Testis (tissue), 5 donors: ENCODE measurements around the gene KRTAP5-7. TPM values are rescaled to one million over a fixed set of nuclear protein-coding genes. Genes with fewer than 3 reads are reported as not detected.
"Not testable (repeated sequence)": the region's sequence is repeated elsewhere in the genome, so short reads cannot be mapped to it uniquely, and the experiment has no call there.

ENCODE experiments used
- DNase-seq: peaks from one replicate; pipeline ENCODE4 v3.0.0-alpha.2; 2019
- H3K27ac ChIP-seq, 2 donors: fragments of 200-600 bp; sonication (generic); one replicate each; pipeline ENCODE4 v1.5.1; 2019
- H3K27me3 ChIP-seq: fragments of 200-600 bp; sonication (generic); one replicate; pipeline ENCODE4 v1.5.1; 2019
- H3K36me3 ChIP-seq: fragments of 200-600 bp; sonication (generic); one replicate; pipeline ENCODE4 v1.5.1; 2017; ENCODE audit warnings: low read depth; ENCODE audit errors: missing control alignments
- H3K4me1 ChIP-seq: fragments of 200-600 bp; sonication (generic); one replicate; pipeline ENCODE4 v1.5.1; 2019
- H3K4me3 ChIP-seq, 2 donors: fragments of 200-600 bp; sonication (generic); one replicate each; pipeline ENCODE4 v1.5.1; 2017 to 2019
- H3K9me3 ChIP-seq: fragments of 200-600 bp; sonication (generic); one replicate; pipeline ENCODE4 v1.5.1; 2017
- POLR2A ChIP-seq: fragments of 450-650 bp; IDR thresholded peaks from one replicate; pipeline ENCODE4 v1.6.1; 2017; ENCODE audit warnings: antibody characterized with exemption, mild to moderate bottlenecking, moderate library complexity
- WGBS, 2 donors: methylation state at CpG; one replicate each; pipeline ENCODE4 v1.1.5; 2018; 5-methylcytosine and 5-hydroxymethylcytosine counted together
- intact Hi-C: fragments of 100-400 bp; cut with DNase I; formaldehyde crosslinking; loops from one replicate; pipeline ENCODE4 v1.15.1; 2023; ENCODE audit warnings: low total_unique reads
- long read RNA-seq, 2 donors: transcript quantifications; one replicate each; lab custom pipeline, GENCODE V29; 2026
- polyA plus RNA-seq: library from polyadenylated mRNA; stranded (reverse); fragments of 350-450 nt; fragmentation: Illumina TruSeq; extraction: RNeasy Lipid Tissue Mini Kit (QIAGEN cat#74804); gene quantifications from one replicate; pipeline ENCODE4 v1.2.3, GENCODE V29; 2014; ENCODE audit warnings: low read depth, low replicate concordance; ENCODE audit not compliant: insufficient read depth
- total RNA-seq, 2 donors: library from RNA; depleted of rRNA; stranded (reverse); fragments of >200 nt; gene quantifications; one replicate each; pipeline ENCODE4 v1.2.3, GENCODE V29; 2016
- TF ChIP-seq, protein P1 (sequence below), 3 experiments: fragments of 450-650 bp in 2 of 3; fragments of 200-600 bp in 1 of 3; sonication (generic) in 1 of 3; IDR thresholded peaks; one replicate each; pipeline ENCODE4 v1.5.1; 2016 to 2019; ENCODE audit warnings: antibody characterized with exemption in 3 of 3, mild to moderate bottlenecking in 2 of 3, moderate library complexity in 1 of 3

KRTAP5-7 gene, protein sequence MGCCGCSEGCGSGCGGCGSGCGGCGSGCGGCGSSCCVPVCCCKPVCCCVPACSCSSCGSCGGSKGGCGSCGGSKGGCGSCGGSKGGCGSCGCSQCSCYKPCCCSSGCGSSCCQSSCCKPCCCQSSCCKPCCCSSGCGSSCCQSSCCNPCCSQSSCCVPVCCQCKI
- total RNA-seq, result 1 to 10 TPM in 1 of 2 donors, under 1 TPM in 1; 0.94 to 1.7 TPM
- 1.7 TPM for polyA plus RNA-seq
- long read RNA-seq, donor 1, result 0 reads
- long read RNA-seq, donor 2, result 0 reads

- DNase-seq, H3K27me3 ChIP-seq, H3K9me3 ChIP-seq, intact Hi-C loops, H3K4me1 ChIP-seq, H3K36me3 ChIP-seq, H3K4me3 ChIP-seq, H3K27ac ChIP-seq: not testable (repeated sequence)
- WGBS, 2 donors, result 42 to 58% methylated on average over 8 of the region's 10 CpGs
Observed at GRCh38 chr11:71526796-71527575, at the start of gene KRTAP5-7. KRTAP5-7 (plus strand) TSS chr11:71527267; CDS start chr11:71527301, 34 bp downstream.

DNA sequence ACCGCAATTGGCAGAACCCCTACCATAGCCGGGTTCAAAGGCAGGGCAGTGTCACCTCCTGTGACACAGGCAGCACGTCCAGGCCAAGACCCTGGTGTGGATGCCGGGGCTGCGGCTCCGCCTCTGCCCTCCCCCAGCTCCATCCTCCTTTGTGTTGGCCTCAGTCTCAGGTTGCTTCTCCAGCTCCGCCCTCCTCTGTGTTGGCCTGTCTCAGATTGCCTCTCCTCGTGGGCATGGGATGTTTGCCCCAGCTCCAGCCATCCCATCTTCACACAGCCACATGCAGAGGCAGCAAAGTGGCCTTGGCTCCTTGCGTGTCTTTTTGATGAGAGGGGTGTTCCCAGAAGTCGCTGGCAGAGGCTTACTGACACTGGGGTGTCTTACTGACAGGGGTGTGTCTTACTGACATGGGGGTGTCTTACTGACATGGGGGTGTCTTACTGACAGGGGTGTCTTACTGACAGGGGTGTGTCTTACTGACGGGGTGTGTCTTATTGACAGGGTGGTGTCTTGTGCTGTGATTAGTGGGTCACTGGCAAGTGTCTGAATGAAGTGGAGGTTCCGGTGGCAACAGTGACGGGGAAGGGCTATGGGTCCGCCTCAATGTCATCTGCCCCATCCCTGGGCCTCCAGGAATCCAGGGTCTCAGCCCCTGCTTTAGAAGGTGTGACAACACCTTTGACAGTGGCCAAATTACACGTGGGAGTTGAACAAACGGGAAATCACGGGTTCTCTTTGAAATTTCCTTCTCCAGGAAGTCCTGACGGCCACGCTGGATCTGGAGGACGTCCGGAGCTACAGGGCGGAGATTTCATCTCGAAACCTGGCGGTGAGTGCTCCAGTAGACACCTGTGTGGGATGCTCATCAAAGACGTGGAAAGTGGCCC is 49.2 kb upstream of the KRTAP5-7 start:
- no peak overlapping the region for H3K27ac ChIP-seq
- H3K4me1 ChIP-seq, result no peaks in the 10 kb centered on the region
- no peaks in the 10 kb centered on the region for H3K9me3 ChIP-seq
- 83 to 87% methylated on average over 24 to 25 of the region's 25 CpGs for WGBS, 2 donors
- no peak for TF ChIP-seq POLR2A
- TF ChIP-seq, protein P1, sequence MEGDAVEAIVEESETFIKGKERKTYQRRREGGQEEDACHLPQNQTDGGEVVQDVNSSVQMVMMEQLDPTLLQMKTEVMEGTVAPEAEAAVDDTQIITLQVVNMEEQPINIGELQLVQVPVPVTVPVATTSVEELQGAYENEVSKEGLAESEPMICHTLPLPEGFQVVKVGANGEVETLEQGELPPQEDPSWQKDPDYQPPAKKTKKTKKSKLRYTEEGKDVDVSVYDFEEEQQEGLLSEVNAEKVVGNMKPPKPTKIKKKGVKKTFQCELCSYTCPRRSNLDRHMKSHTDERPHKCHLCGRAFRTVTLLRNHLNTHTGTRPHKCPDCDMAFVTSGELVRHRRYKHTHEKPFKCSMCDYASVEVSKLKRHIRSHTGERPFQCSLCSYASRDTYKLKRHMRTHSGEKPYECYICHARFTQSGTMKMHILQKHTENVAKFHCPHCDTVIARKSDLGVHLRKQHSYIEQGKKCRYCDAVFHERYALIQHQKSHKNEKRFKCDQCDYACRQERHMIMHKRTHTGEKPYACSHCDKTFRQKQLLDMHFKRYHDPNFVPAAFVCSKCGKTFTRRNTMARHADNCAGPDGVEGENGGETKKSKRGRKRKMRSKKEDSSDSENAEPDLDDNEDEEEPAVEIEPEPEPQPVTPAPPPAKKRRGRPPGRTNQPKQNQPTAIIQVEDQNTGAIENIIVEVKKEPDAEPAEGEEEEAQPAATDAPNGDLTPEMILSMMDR (IDR thresholded peaks at IDR 0.05), result no peak
- DNase-seq, result no peak
- intact Hi-C loops, result no loop called here
- no peaks in the 10 kb centered on the region for H3K36me3 ChIP-seq
- no peak overlapping the region for H3K4me3 ChIP-seq
- H3K27me3 ChIP-seq, result no peaks in the 10 kb centered on the region

GRCh38 chr11:71478528-71478840 is 48.6 kb upstream of the KRTAP5-7 start:
- WGBS, 2 donors, result 93 to 96% methylated on average over 11 of the region's 11 CpGs
- intact Hi-C loops, result no loop called here
- no peak for TF ChIP-seq POLR2A
- TF ChIP-seq, protein P1 (IDR thresholded peaks at IDR 0.05), result no peak
- DNase-seq, result no peak
- Histone ChIP-seq H3K4me1 (no peaks in the 10 kb centered on the region), H3K27ac (no peak overlapping the region), H3K27me3 (no peaks in the 10 kb centered on the region), H3K4me3 (no peak overlapping the region), H3K9me3 (no peaks in the 10 kb centered on the region), H3K36me3 (no peaks in the 10 kb centered on the region)

DNA sequence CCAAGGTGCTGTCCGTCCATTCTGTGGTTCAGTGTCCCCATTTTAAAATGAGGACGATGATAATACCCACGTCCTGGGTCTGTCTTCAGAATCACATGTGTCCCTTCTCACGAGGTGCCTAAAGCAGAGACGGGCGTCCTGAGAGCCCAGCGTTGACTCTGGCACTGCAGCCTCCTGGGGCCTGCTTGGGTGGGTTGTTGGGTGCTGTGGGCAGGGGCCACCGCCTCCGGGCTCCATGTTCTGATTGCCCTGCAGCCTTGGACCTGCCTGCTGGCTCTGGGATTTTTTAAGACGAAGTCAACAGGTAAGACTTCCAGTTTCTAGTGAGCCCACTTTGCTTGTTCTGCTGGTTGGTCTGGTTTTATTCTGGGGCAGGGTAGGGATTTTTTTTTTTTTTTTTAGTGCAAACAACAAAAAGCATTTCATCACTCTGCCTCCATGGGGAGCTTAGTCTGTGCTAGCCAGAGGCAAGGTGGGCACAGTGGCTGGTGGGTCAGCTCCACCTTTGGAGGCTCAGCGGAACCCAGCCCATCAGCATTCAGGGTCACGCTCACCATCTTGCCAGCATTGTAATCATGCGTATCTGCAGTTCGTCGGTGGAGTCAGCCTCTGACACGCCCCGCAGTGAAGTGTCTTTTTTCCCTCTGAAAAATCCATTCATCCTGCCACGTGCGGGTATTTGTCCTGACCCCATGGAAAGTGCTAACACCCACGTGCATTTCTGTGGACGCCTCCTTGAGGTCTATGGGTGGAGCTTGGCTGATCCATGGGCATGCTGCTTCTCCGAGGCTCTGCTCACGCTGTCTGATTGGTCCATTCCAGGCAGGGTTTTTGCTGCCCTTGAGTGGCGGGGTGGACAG is 45.7 kb upstream of the KRTAP5-7 start:
- Histone ChIP-seq H3K4me1 (no peaks in the 10 kb centered on the region), H3K27ac (no peak overlapping the region), H3K36me3 (no peaks in the 10 kb centered on the region), H3K27me3 (no peaks in the 10 kb centered on the region), H3K9me3 (no peaks in the 10 kb centered on the region), H3K4me3 (no peak overlapping the region)
- 91 to 92% methylated on average over 18 to 23 of the region's 24 CpGs for WGBS, 2 donors
- no peak for DNase-seq
- intact Hi-C loops, result no loop called here
- TF ChIP-seq, protein P1 (IDR thresholded peaks at IDR 0.05), result no peak
- no peak for TF ChIP-seq POLR2A
